Transverse colon (tissue), 4 donors: Measurements from ENCODE around the gene SULT1C2. TPM values are rescaled to one million over a fixed set of nuclear protein-coding genes. Genes with fewer than 3 reads are reported as not detected.

Experiments
- DNase-seq: peaks from one replicate; pipeline ENCODE4 v3.0.0-alpha.2; 2019
- H3K27ac ChIP-seq, 4 donors: fragments of 200-600 bp; sonication (generic); 2 replicates each; pipeline ENCODE4 v1.5.1; 2016 to 2018; ENCODE audit warnings: inconsistent platforms in 4 of 4
- H3K27me3 ChIP-seq: fragments of 200-600 bp; sonication (generic); 2 replicates; pipeline ENCODE4 v1.5.1; 2017; ENCODE audit warnings: inconsistent platforms
- H3K36me3 ChIP-seq, 4 donors: fragments of 200-600 bp; sonication (generic); 2 replicates each; pipeline ENCODE4 v1.5.1; 2017 to 2019; ENCODE audit warnings: inconsistent platforms in 4 of 4
- H3K4me1 ChIP-seq, 4 donors: fragments of 200-600 bp; sonication (generic); 2 replicates each; pipeline ENCODE4 v1.5.1; 2017 to 2020; ENCODE audit warnings: inconsistent platforms in 4 of 4
- H3K4me3 ChIP-seq, 4 donors: fragments of 200-600 bp; sonication (generic); 1 replicate in 1 of 4; 2 replicates in 3 of 4; pipeline versions ENCODE4 v1.5.1 to v1.6.1; 2017 to 2019; ENCODE audit warnings: inconsistent platforms in 4 of 4
- H3K9me3 ChIP-seq, 2 donors: fragments of 200-600 bp; sonication (generic); 2 replicates each; pipeline ENCODE4 v1.5.1; 2017 to 2019; ENCODE audit warnings: inconsistent platforms in 2 of 2
- CTCF ChIP-seq, 5 experiments: fragments of 200-600 bp in 3 of 5; fragments of 450-650 bp in 2 of 5; sonication (generic) in 3 of 5; IDR thresholded peaks; 1 replicate in 2 of 5; 2 replicates in 3 of 5; pipeline ENCODE4 v1.5.1; 2016 to 2017; ENCODE audit warnings: antibody characterized with exemption in 5 of 5, inconsistent platforms in 3 of 5, mild to moderate bottlenecking in 2 of 5, moderate library complexity in 1 of 5
- EP300 ChIP-seq: sonication (generic); formaldehyde crosslinking; IDR thresholded peaks from one replicate; pipeline ENCODE4 v1.6.1; 2017; ENCODE audit warnings: antibody characterized with exemption, low read depth
- POLR2A ChIP-seq: fragments of 450-650 bp; IDR thresholded peaks from one replicate; pipeline ENCODE4 v1.6.1; 2016; ENCODE audit warnings: antibody characterized with exemption, mild to moderate bottlenecking, moderate library complexity
- POLR2AphosphoS5 ChIP-seq, 3 donors: sonication (generic); formaldehyde crosslinking; IDR thresholded peaks; one replicate each; pipeline ENCODE4 v1.6.1; 2016; ENCODE audit warnings: antibody characterized with exemption in 3 of 3
- WGBS, 2 donors: methylation state at CpG; one replicate each; pipeline ENCODE4 v1.1.5; 2018; ENCODE audit warnings: low coverage in 1 of 2; 5-methylcytosine and 5-hydroxymethylcytosine counted together
- in situ Hi-C, 4 donors: fragments of 200-750 bp; cut with MboI; loops; one replicate each; pipeline versions ENCODE4 v1.15.0 to v1.15.1; 2017; ENCODE audit warnings: low sequenced_read_pairs in 3 of 4, low pct_ligation_motif_present in 1 of 4, low pct_unique_long_range_greater_than_20kb in 1 of 4
- intact Hi-C: fragments of 100-400 bp; cut with DNase I; formaldehyde crosslinking; loops from one replicate; pipeline ENCODE4 v1.15.1; 2023; ENCODE audit warnings: low total_unique reads
- total RNA-seq, 4 donors: library from RNA; depleted of rRNA; stranded (reverse); fragments of >200 nt; gene quantifications; one replicate each; pipeline ENCODE4 v1.1.0, GENCODE V29; 2016

SULT1C2 gene
- total RNA-seq, 4 donors from 2014 or later, result not detected

DNA sequence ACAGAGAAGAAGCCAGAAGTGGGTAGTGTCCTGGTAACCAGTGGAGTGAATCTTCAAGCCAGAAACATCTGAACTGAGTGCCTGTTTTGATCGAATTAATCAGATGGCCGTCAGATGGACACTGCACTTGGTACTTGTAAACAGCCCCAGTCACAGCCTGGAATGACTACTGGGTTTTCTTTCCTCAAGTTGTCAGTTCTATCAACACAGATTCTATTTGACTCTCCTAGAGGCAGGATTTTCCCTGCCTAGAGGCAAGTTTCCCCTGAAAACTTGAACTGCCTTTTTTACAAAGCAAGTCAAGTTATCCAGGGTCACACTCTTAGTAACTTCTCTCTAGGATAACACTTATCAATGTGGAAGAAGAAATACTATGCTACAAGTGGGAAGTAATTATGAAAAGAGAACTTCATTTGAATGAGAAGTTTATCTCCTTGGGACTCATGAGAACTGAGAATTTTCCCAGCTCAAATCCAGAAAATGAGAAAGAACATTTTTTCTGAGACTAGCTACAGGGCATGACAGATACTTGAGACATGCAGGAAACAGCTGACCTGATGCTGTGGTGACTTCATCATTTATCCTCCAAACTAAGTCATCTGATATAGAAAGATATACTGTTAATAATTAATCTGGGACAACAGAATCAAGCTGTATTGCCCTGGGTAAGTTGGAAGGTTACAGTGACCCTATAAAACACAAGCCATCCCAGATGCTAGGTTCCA is 36.0 kb downstream of the SULT1C2 start:
- no peak for DNase-seq
- Histone ChIP-seq H3K4me1 (no peaks in the 10 kb centered on the region), H3K4me3 (no peak overlapping the region), H3K9me3 (no peaks in the 10 kb centered on the region), H3K27me3 (no peaks in the 10 kb centered on the region), H3K27ac (no peak overlapping the region), H3K36me3 (no peaks in the 10 kb centered on the region)
- no peak for TF ChIP-seq POLR2AphosphoS5 (IDR thresholded peaks at IDR 0.05)
- no peak for TF ChIP-seq POLR2A
- no peak for TF ChIP-seq EP300
- no peak for TF ChIP-seq CTCF (IDR thresholded peaks at IDR 0.05)
- whole genome bisulfite sequencing, 2 donors, result 66 to 70% methylated on average over 2 of the region's 2 CpGs
- in situ Hi-C loops (no loop called here), intact Hi-C loops (no loop called here)

GRCh38 chr2:108325756-108326155 is 37.1 kb downstream of the SULT1C2 start:
- intact Hi-C loops (no loop called here), in situ Hi-C loops (no loop called here)
- WGBS, 2 donors, result 79% methylated on average over 2 of the region's 2 CpGs; no CpG with 5 or more reads in 1 of the 2 donors
- H3K27ac ChIP-seq, result no peak overlapping the region
- H3K4me1 ChIP-seq, result no peaks in the 10 kb centered on the region
- H3K9me3 ChIP-seq, result no peaks in the 10 kb centered on the region
- no peaks in the 10 kb centered on the region for H3K27me3 ChIP-seq
- no peaks in the 10 kb centered on the region for H3K36me3 ChIP-seq
- no peak for DNase-seq
- TF ChIP-seq POLR2AphosphoS5 (IDR thresholded peaks at IDR 0.05) (no peak), POLR2A (no peak)
- H3K4me3 ChIP-seq, result no peak overlapping the region

DNA sequence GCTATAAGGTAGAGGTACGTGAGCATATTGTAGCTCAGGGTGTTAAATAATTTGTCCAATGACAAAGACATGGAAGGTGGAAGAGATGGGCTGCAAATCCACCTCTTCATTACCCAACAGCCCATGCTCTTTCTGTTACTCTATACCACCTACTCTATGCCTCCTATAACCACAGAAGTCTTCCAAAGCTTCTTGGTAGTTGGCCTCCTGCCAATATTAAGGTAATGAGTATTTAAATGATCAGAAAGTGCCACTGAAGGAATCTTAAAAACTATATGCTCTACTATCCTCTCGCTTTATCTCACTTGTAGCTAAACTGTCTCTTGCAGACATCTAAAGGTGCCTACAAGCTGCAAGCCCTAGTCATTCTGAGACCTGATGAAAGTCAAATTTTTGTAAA is 41.1 kb downstream of the SULT1C2 start:
- Histone ChIP-seq H3K27me3 (no peaks in the 10 kb centered on the region), H3K9me3 (no peaks in the 10 kb centered on the region), H3K27ac (no peak overlapping the region), H3K4me1 (no peaks in the 10 kb centered on the region), H3K36me3 (no peaks in the 10 kb centered on the region), H3K4me3 (no peak overlapping the region)
- in situ Hi-C loops (no loop called here), intact Hi-C loops (no loop called here)
- 87 to 100% methylated on average over 2 of the region's 2 CpGs for WGBS, 2 donors
- no peak for DNase-seq
- TF ChIP-seq CTCF (IDR thresholded peaks at IDR 0.05), result no peak
- TF ChIP-seq EP300, result no peak
- TF ChIP-seq POLR2AphosphoS5 (IDR thresholded peaks at IDR 0.05), result no peak
- no peak for TF ChIP-seq POLR2A

GRCh38 chr2:108330979-108331378 is 42.3 kb downstream of the SULT1C2 start:
- Histone ChIP-seq H3K27me3 (no peaks in the 10 kb centered on the region), H3K4me3 (no peak overlapping the region), H3K4me1 (no peaks in the 10 kb centered on the region), H3K27ac (no peak overlapping the region), H3K9me3 (no peaks in the 10 kb centered on the region), H3K36me3 (no peaks in the 10 kb centered on the region)
- 56 to 60% methylated on average over 3 of the region's 3 CpGs for WGBS, 2 donors
- in situ Hi-C loops (no loop called here), intact Hi-C loops (no loop called here)
- DNase-seq, result no peak
- TF ChIP-seq POLR2A, result no peak
- no peak for TF ChIP-seq EP300
- no peak for TF ChIP-seq CTCF (IDR thresholded peaks at IDR 0.05)
- no peak for TF ChIP-seq POLR2AphosphoS5 (IDR thresholded peaks at IDR 0.05)

- no peak overlapping the region for H3K4me3 ChIP-seq
- intact Hi-C loops (loop anchor here (10.0 kb wide), 1 partner anchor 239 kb away; no protein-coding TSS in a partner anchor), in situ Hi-C loops (loop anchor here in 1 of 4 donors (10.0 kb wide), 1 partner anchor 239 kb away; no protein-coding TSS in a partner anchor)
- 41 to 46% methylated on average over 2 to 3 of the region's 3 CpGs for WGBS, 2 donors
- no peak overlapping the region for H3K27ac ChIP-seq
- no peak for DNase-seq
- H3K4me1 ChIP-seq, result peaks cover 0 to 7% (median 0%) of the 10 kb centered on the region in 4 donors
- H3K36me3 ChIP-seq, result no peaks in the 10 kb centered on the region
- TF ChIP-seq EP300 (no peak), CTCF (IDR thresholded peaks at IDR 0.05) (no peak), POLR2A (no peak), POLR2AphosphoS5 (IDR thresholded peaks at IDR 0.05) (no peak)
- no peaks in the 10 kb centered on the region for H3K27me3 ChIP-seq
- no peaks in the 10 kb centered on the region for H3K9me3 ChIP-seq
Measured at GRCh38 chr2:108345951-108346350, 57.3 kb downstream of the SULT1C2 start.
